Middle frontal gyrus (tissue), 1 donor: Measurements from ENCODE around the gene TRIM25.
"Not testable (repeated sequence)": the region's sequence is repeated elsewhere in the genome, so short reads cannot be mapped to it uniquely, and the experiment has no call there.

ENCODE experiments used
- DNase-seq: peaks from one replicate; pipeline ENCODE4 v3.0.0-alpha.2; 2015; ENCODE audit warnings: low spot score; ENCODE audit errors: extremely low spot score

The TRIM25 gene

GRCh38 chr17:56913867-56914580, at the start of gene TRIM25:
TSS of gene TRIM25 (minus strand) at chr17:56914049. CDS start at chr17:56913988, 61 bp downstream.
- peak; percentile 35 for DNase-seq

GRCh38 chr17:56960596-56961538, 47.0 kb upstream of the TRIM25 start, which contains the start of gene COIL:
TSS of gene COIL (minus strand) at chr17:56961050. CDS start at chr17:56961019, 31 bp downstream.
- peak; percentile 90 for DNase-seq

GRCh38 chr17:56956992-56957391, 43.1 kb upstream of the TRIM25 start:
- no peak for DNase-seq

- DNase-seq = no peak
These were observed 35.7 kb upstream of the TRIM25 start for GRCh38 chr17:56949595-56949994.

- DNase-seq = no peak
These were observed 34.6 kb upstream of the TRIM25 start for GRCh38 chr17:56948491-56948890.

- no peak for DNase-seq
These were observed 33.9 kb upstream of the TRIM25 start for GRCh38 chr17:56947741-56948140.

GRCh38 chr17:56945938-56946505, 32.2 kb upstream of the TRIM25 start:
- no peak for DNase-seq

GRCh38 chr17:56943505-56944125, 29.8 kb upstream of the TRIM25 start:
- no peak for DNase-seq

GRCh38 chr17:56939869-56940484, 26.1 kb upstream of the TRIM25 start:
- peak; percentile 22 for DNase-seq

- not testable (repeated sequence) for DNase-seq
These were observed 24.4 kb upstream of the TRIM25 start for GRCh38 chr17:56938206-56938605.

- no peak for DNase-seq
These were observed 23.8 kb upstream of the TRIM25 start for GRCh38 chr17:56937687-56938086.

- DNase-seq = no peak
These were observed 23.0 kb upstream of the TRIM25 start for GRCh38 chr17:56936697-56937322.

GRCh38 chr17:56935461-56935860, 21.6 kb upstream of the TRIM25 start:
- no peak for DNase-seq

GRCh38 chr17:56934280-56934679, 20.4 kb upstream of the TRIM25 start:
- DNase-seq = no peak

GRCh38 chr17:56933868-56934267, 20.0 kb upstream of the TRIM25 start:
- no peak for DNase-seq

GRCh38 chr17:56933151-56933745, 19.4 kb upstream of the TRIM25 start:
- DNase-seq = no peak

GRCh38 chr17:56930739-56931337, 17.0 kb upstream of the TRIM25 start:
- DNase-seq = no peak

GRCh38 chr17:56929362-56929969, 15.6 kb upstream of the TRIM25 start:
- DNase-seq = no peak

- DNase-seq = no peak
These were observed 14.7 kb upstream of the TRIM25 start for GRCh38 chr17:56928586-56928985.
